OCI-LY1 (cell line): ENCODE results near the gene RCAN2.

Source experiments
- H2AFZ ChIP-seq: fragments of 200-600 bp; sonication (generic), shearing (Covaris generic); 2 replicates; pipeline ENCODE4 v1.6.0; 2014; ENCODE audit warnings: antibody characterized with exemption, mild to moderate bottlenecking, low read length
- H3F3A ChIP-seq: fragments of 200-600 bp; sonication (generic), shearing (Covaris generic); 2 replicates; pipeline ENCODE4 v1.6.0; 2014; ENCODE audit warnings: mild to moderate bottlenecking, antibody characterized with exemption, low read length, moderate library complexity; ENCODE audit not compliant: insufficient read depth
- H3K27ac ChIP-seq: fragments of 200-600 bp; sonication (generic); 2 replicates; pipeline ENCODE4 v1.5.1; 2014; ENCODE audit warnings: low read length, mixed run types, mild to moderate bottlenecking, low read depth; ENCODE audit not compliant: poor library complexity, severe bottlenecking
- H3K27me3 ChIP-seq: fragments of 200-600 bp; sonication (generic); 2 replicates; pipeline ENCODE4 v1.6.0; 2014; ENCODE audit warnings: antibody characterized with exemption, mild to moderate bottlenecking, low read length, moderate library complexity; ENCODE audit not compliant: insufficient read depth
- H3K36me3 ChIP-seq: fragments of 200-600 bp; sonication (generic); 2 replicates; pipeline ENCODE4 v1.6.1; 2014; ENCODE audit warnings: mild to moderate bottlenecking, antibody characterized with exemption, low read length, moderate library complexity, mixed read lengths; ENCODE audit not compliant: insufficient read depth
- H3K4me1 ChIP-seq: fragments of 200-600 bp; sonication (generic); 2 replicates; pipeline ENCODE4 v1.5.1; 2014; ENCODE audit warnings: mild to moderate bottlenecking, low read length, moderate library complexity; ENCODE audit not compliant: insufficient read depth, severe bottlenecking
- H3K4me2 ChIP-seq: fragments of 200-600 bp; sonication (generic), shearing (Covaris generic); 2 replicates; pipeline ENCODE4 v1.6.1; 2014; ENCODE audit warnings: low read length
- H3K4me3 ChIP-seq: fragments of 200-600 bp; sonication (generic); 2 replicates; pipeline ENCODE4 v1.5.1; 2014; ENCODE audit warnings: low read length, low read depth, mild to moderate bottlenecking, mixed read lengths; ENCODE audit not compliant: poor library complexity, severe bottlenecking
- H3K79me2 ChIP-seq: fragments of 200-600 bp; shearing (Covaris generic); 2 replicates; pipeline ENCODE4 v1.6.1; 2016; ENCODE audit warnings: mixed run types, low read length, mixed read lengths; ENCODE audit not compliant: insufficient read depth
- H3K9ac ChIP-seq: fragments of 200-600 bp; sonication (generic), shearing (Covaris generic); 2 replicates; pipeline ENCODE4 v1.6.1; 2014; ENCODE audit warnings: mild to moderate bottlenecking, low read length, mixed read lengths
- H3K9me2 ChIP-seq: fragments of 200-600 bp; sonication (generic), shearing (Covaris generic); 2 replicates; pipeline ENCODE4 v1.6.1; 2014; ENCODE audit warnings: low read depth, mild to moderate bottlenecking, low read length, mixed read lengths
- H3K9me3 ChIP-seq: fragments of 200-600 bp; shearing (Covaris generic); 2 replicates; pipeline ENCODE4 v1.6.1; 2014; ENCODE audit warnings: low read length, mixed read lengths
- H4K20me1 ChIP-seq: fragments of 200-600 bp; sonication (generic), shearing (Covaris generic); 2 replicates; pipeline ENCODE4 v1.6.0; 2016; ENCODE audit warnings: mild to moderate bottlenecking, low read length; ENCODE audit not compliant: insufficient read depth
- CTCF ChIP-seq: fragments of 200-600 bp; sonication (generic), shearing (Covaris generic); IDR thresholded peaks from 2 replicates; pipeline ENCODE4 v1.5.1; 2017; ENCODE audit warnings: mild to moderate bottlenecking, antibody characterized with exemption, low read length, moderate library complexity, mixed read lengths
- EZH2 ChIP-seq: fragments of 200-600 bp; sonication (generic), shearing (Covaris generic); IDR thresholded peaks from 2 replicates; pipeline ENCODE4 v1.8.0; 2017; ENCODE audit warnings: borderline replicate concordance, mixed run types, mild to moderate bottlenecking, antibody characterized with exemption, low read length, moderate library complexity, mixed read lengths

Gene RCAN2

GRCh38 chr6:46353528-46353927 lies 137.7 kb downstream of the RCAN2 start:
- Histone ChIP-seq H3K9me2 (no peaks in the 10 kb centered on the region), H3K27ac (no peak overlapping the region), H3K9ac (no peak overlapping the region), H3K4me2 (no peak overlapping the region), H3K4me3 (no peak overlapping the region), H3F3A (no peaks in the 10 kb centered on the region), H3K4me1 (peaks cover 13% of the 10 kb centered on the region), H3K79me2 (no peaks in the 10 kb centered on the region), H2AFZ (no peak overlapping the region), H4K20me1 (no peaks in the 10 kb centered on the region), H3K9me3 (no peaks in the 10 kb centered on the region), H3K36me3 (no peaks in the 10 kb centered on the region), H3K27me3 (0 out of 2 replicates have a peak, but pooled peaks cover 2% of the 10 kb centered on the region)
- no peak for TF ChIP-seq EZH2

DNA sequence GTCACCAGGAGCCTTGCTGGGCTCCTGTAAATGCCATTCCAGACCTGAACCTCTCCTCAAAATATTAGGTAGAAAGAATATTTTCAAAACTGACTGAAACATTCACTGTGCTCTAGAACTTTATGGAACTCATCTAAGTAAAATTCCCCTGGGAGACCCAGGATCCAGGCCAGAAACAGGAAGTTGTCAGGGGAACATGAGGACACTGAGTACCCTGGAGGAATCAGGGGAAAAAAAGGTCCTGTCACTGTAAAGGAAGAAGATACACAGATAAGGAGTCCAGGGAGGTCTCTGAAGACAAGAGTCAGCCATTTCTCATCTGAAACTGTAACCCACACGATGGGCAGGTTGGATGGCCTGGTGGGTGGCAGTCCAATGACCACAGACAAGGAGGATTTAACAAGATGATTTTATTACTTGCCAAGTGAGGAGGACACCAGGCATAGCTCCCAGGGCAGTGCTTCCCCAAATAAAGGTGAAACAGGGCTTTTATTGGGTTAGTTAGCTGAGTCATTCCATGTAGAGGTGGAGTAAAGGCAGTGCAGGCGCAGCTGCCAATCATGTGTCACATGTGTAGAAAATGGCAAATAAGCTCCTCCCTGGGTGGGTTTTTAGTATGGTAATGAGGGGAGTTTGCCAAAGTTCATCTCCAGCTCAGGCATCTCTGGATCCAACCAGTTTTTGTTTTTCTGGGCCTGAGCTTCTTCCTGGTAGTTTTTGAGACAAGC lies 138.5 kb downstream of the RCAN2 start:
- Histone ChIP-seq H3K9ac (no peak overlapping the region), H3K9me3 (no peaks in the 10 kb centered on the region), H4K20me1 (no peaks in the 10 kb centered on the region), H3K4me3 (no peak overlapping the region), H3K4me2 (no peak overlapping the region), H3K4me1 (peaks cover 4% of the 10 kb centered on the region), H3K27me3 (0 out of 2 replicates have a peak, but pooled peaks cover 5% of the 10 kb centered on the region), H3K27ac (no peak overlapping the region), H3K9me2 (no peaks in the 10 kb centered on the region), H2AFZ (no peak overlapping the region), H3F3A (no peaks in the 10 kb centered on the region), H3K36me3 (no peaks in the 10 kb centered on the region), H3K79me2 (no peaks in the 10 kb centered on the region)
- TF ChIP-seq CTCF, result no peak
- TF ChIP-seq EZH2, result no peak

DNA sequence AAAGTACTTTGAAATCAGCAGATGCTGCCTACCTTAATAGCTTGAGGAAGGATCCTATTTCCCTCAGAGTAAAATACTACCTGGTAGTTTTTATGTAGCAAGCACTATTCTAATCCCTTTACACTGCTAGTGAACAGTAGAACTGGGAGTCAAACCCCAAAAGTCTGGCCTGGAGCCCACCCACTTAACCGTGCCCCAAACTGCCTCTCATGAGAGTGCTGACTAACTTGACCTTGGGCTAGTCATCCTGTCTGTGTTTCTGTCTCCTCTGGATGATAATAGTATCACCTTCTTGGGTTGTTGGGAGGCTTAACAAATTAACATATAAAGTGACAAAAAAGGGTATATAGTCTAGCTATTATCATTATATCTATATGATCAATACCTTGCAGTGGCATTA lies 140.5 kb downstream of the RCAN2 start:
- no peak for TF ChIP-seq EZH2
- TF ChIP-seq CTCF, result no peak
- no peak overlapping the region for H3K4me2 ChIP-seq

GRCh38 chr6:46347669-46348068 lies 143.6 kb downstream of the RCAN2 start:
- 0 out of 2 replicates have a peak, but pooled peaks cover 5% of the 10 kb centered on the region for H3K27me3 ChIP-seq
- TF ChIP-seq CTCF, result no peak
- no peak for TF ChIP-seq EZH2
- H3K9me3 ChIP-seq, result no peaks in the 10 kb centered on the region
- H3K9ac ChIP-seq, result no peak overlapping the region
- H3K9me2 ChIP-seq, result no peaks in the 10 kb centered on the region
- no peaks in the 10 kb centered on the region for H4K20me1 ChIP-seq
- H3F3A ChIP-seq, result no peaks in the 10 kb centered on the region
- no peak overlapping the region for H3K4me2 ChIP-seq
- no peaks in the 10 kb centered on the region for H3K36me3 ChIP-seq
- no peak overlapping the region for H2AFZ ChIP-seq
- H3K27ac ChIP-seq, result no peak overlapping the region
- H3K4me3 ChIP-seq, result no peak overlapping the region
- no peaks in the 10 kb centered on the region for H3K4me1 ChIP-seq
- no peaks in the 10 kb centered on the region for H3K79me2 ChIP-seq

More for the DNA sequence above, 140.5 kb downstream of the RCAN2 start:
- no peak overlapping the region for H3K4me3 ChIP-seq
- no peaks in the 10 kb centered on the region for H3F3A ChIP-seq
- no peaks in the 10 kb centered on the region for H4K20me1 ChIP-seq
- no peaks in the 10 kb centered on the region for H3K9me3 ChIP-seq
- H3K79me2 ChIP-seq, result no peaks in the 10 kb centered on the region
- no peak overlapping the region for H2AFZ ChIP-seq
- no peak overlapping the region for H3K27ac ChIP-seq
- 0 out of 2 replicates have a peak, but pooled peaks cover 5% of the 10 kb centered on the region for H3K27me3 ChIP-seq
- H3K9me2 ChIP-seq, result no peaks in the 10 kb centered on the region
- H3K4me1 ChIP-seq, result no peaks in the 10 kb centered on the region
- no peaks in the 10 kb centered on the region for H3K36me3 ChIP-seq
- H3K9ac ChIP-seq, result no peak overlapping the region
